HG03097 (cell line): ENCODE measurements around the gene PDE9A.
"Not testable (repeated sequence)": the region's sequence is repeated elsewhere in the genome, so short reads cannot be mapped to it uniquely, and the experiment has no call there.

Experiments
- ATAC-seq: cut with Tn5 transposase; IDR thresholded peaks from one replicate; pipeline ENCODE4 v1.9.1; 2021; ENCODE audit not compliant: unreplicated experiment, low FRiP score

Gene PDE9A

GRCh38 chr21:42784896-42785451 is 131.6 kb downstream of the PDE9A start:
- no peak for ATAC-seq

GRCh38 chr21:42785666-42786427 is 132.4 kb downstream of the PDE9A start:
- ATAC-seq, result no peak

GRCh38 chr21:42786884-42787283 is 133.5 kb downstream of the PDE9A start:
- no peak for ATAC-seq

- ATAC-seq, result no peak
Measured at GRCh38 chr21:42787613-42788012, 134.2 kb downstream of the PDE9A start.

GRCh38 chr21:42790520-42791065 is 137.2 kb downstream of the PDE9A start:
- ATAC-seq, result no peak

GRCh38 chr21:42793774-42794173 is 140.4 kb downstream of the PDE9A start:
- no peak for ATAC-seq

- ATAC-seq, result no peak
Measured at GRCh38 chr21:42794551-42794950, 141.1 kb downstream of the PDE9A start.

- no peak for ATAC-seq
Measured at GRCh38 chr21:42796327-42797062, 143.1 kb downstream of the PDE9A start.

- ATAC-seq, result no peak
Measured at GRCh38 chr21:42797522-42797921, 144.1 kb downstream of the PDE9A start.

GRCh38 chr21:42798106-42798505 is 144.7 kb downstream of the PDE9A start:
- ATAC-seq, result no peak

- no peak for ATAC-seq
Measured at GRCh38 chr21:42799516-42799915, 146.1 kb downstream of the PDE9A start.

GRCh38 chr21:42799948-42800347 is 146.5 kb downstream of the PDE9A start:
- no peak for ATAC-seq

GRCh38 chr21:42801616-42802015 is 148.2 kb downstream of the PDE9A start:
- ATAC-seq, result not testable (repeated sequence)

- no peak for ATAC-seq
Measured at GRCh38 chr21:42806509-42807140, 153.2 kb downstream of the PDE9A start.

- not testable (repeated sequence) for ATAC-seq
Measured at GRCh38 chr21:42807293-42807895, 154.0 kb downstream of the PDE9A start.

GRCh38 chr21:42807938-42808613 is 154.7 kb downstream of the PDE9A start:
- no peak for ATAC-seq

GRCh38 chr21:42809171-42809570 is 155.8 kb downstream of the PDE9A start:
- no peak for ATAC-seq

- ATAC-seq, result no peak
Measured at GRCh38 chr21:42809577-42810475, 156.4 kb downstream of the PDE9A start.

- ATAC-seq, result no peak
Measured at GRCh38 chr21:42811960-42812359, 158.5 kb downstream of the PDE9A start.
